ENCODE results near the gene CREBBP. TPM values are rescaled to one million over a fixed set of nuclear protein-coding genes. Genes with fewer than 3 reads are reported as not detected.

CREBBP gene
- total RNA-seq, 1 experiment from 2014 or later, result 79.1 TPM

DNA sequence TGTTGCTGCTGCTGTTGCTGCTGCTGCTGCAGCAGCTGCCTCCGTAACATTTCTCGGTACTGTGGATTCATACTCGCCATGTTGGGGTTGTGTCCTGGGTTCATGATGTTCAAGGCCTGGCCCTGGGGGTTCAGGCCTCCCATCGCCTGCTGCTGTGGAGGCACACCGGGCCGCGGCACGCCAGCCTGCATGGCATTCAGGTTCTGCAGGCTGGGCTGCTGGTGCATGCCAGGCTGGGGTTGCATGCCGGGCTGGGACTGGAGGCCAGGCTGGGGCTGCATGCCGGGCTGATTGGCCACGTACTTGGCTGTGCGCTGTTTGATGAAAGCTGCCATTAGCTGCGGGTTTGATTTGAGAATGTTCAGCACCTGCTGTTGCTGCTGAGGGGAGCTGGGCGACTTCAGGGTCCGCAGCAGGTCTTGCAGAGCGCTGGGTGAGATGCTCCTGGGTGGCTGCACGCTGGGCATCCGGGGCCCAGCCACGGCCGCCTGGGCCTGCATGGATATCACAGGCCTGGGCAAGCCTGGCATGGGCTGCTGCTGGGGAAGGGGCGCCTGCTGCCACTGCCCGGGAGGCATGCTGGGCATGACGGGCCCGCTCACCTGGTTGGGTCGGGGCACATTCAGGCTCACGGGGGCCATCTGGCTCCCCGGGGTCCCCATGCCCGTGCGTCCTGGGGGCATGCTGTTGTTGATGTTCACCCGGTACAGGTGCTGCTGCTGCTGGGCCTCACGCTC lies 151.9 kb downstream of the CREBBP start:
- H3K79me1 ChIP-seq (ENCODE audit: insufficient read depth, low read depth, low read length, poor library complexity, severe bottlenecking), result no peaks in the 10 kb centered on the region
- no peak overlapping the region for H4K8ac ChIP-seq (replicated peaks; ENCODE audit: insufficient read length, low read depth, low read length)
- no peak overlapping the region for H2BK12ac ChIP-seq (ENCODE audit: insufficient read length, low read depth, low read length)
- H3K79me2 ChIP-seq (ENCODE audit: insufficient read depth, low read length), result no peaks in the 10 kb centered on the region
- no CpG with 5 or more reads among the region's 31 CpGs for WGBS (ENCODE audit: extremely low coverage, insufficient read length, low lambda C conversion rate)
- H3K9ac ChIP-seq (ENCODE audit: extremely low read depth, insufficient read length, low read length), result no peak overlapping the region
- H3K27ac ChIP-seq (ENCODE audit: insufficient read length, low read depth, low read length), result no peak overlapping the region
- H2BK5ac ChIP-seq (ENCODE audit: insufficient read length, low read length), result no peak overlapping the region
- H3T11ph ChIP-seq (ENCODE audit: low read length), result no peak overlapping the region
- H2AK5ac ChIP-seq (ENCODE audit: insufficient read length, low read length), result no peak overlapping the region
- H2BK120ac ChIP-seq (ENCODE audit: low read depth, low read length, poor library complexity, severe bottlenecking), result no peak overlapping the region
- no peaks in the 10 kb centered on the region; the same call in 1 of the 2 replicates for H3K27me3 Mint-ChIP-seq (ENCODE audit: low read depth)
- no peak overlapping the region for H2BK20ac ChIP-seq (ENCODE audit: low read depth, low read length, poor library complexity, severe bottlenecking)
- H3K27me3 ChIP-seq (ENCODE audit: insufficient read depth, low read length), result no peaks in the 10 kb centered on the region
- no peak overlapping the region for H3K56ac ChIP-seq (ENCODE audit: insufficient read length, low read depth, low read length)
- no peaks in the 10 kb centered on the region for H3K4me1 Mint-ChIP-seq
- H4K91ac ChIP-seq (ENCODE audit: insufficient read length, low read depth, low read length), result no peak overlapping the region
- no peaks in the 10 kb centered on the region for H3K9me3 ChIP-seq (ENCODE audit: control insufficient read depth, low read depth, low read length)
- H4K5ac ChIP-seq (ENCODE audit: insufficient read length, low read depth, low read length), result no peak overlapping the region
- H3K4me2 ChIP-seq (ENCODE audit: insufficient read depth, insufficient read length, low read length), result no peak overlapping the region
- H3K18ac ChIP-seq (ENCODE audit: insufficient read length, low read depth, low read length), result no peak overlapping the region
- H3K9me3 Mint-ChIP-seq, result no peaks in the 10 kb centered on the region
- H3K23me2 ChIP-seq (ENCODE audit: insufficient read length, low read depth, low read length, poor library complexity, severe bottlenecking), result no peaks in the 10 kb centered on the region
- H3K27ac Mint-ChIP-seq, result no peak overlapping the region
- H2AFZ ChIP-seq (ENCODE audit: low read length), result no peak overlapping the region
- H3K4me3 Mint-ChIP-seq, result no peak overlapping the region
- no peak overlapping the region for H2BK15ac ChIP-seq (ENCODE audit: low read depth, low read length)
- H4K20me1 ChIP-seq (ENCODE audit: control insufficient read depth, insufficient read depth, insufficient read length), result no peaks in the 10 kb centered on the region
- no peak overlapping the region for H3K14ac ChIP-seq (ENCODE audit: insufficient read depth, low read length)
- peaks cover 38 to 62% (median 61%) of the 10 kb centered on the region in 3 experiments for H3K36me3 Mint-ChIP-seq (ENCODE audit: insufficient read depth in 1 of 3, low read depth in 3 of 3)
- TF ChIP-seq, protein P1, sequence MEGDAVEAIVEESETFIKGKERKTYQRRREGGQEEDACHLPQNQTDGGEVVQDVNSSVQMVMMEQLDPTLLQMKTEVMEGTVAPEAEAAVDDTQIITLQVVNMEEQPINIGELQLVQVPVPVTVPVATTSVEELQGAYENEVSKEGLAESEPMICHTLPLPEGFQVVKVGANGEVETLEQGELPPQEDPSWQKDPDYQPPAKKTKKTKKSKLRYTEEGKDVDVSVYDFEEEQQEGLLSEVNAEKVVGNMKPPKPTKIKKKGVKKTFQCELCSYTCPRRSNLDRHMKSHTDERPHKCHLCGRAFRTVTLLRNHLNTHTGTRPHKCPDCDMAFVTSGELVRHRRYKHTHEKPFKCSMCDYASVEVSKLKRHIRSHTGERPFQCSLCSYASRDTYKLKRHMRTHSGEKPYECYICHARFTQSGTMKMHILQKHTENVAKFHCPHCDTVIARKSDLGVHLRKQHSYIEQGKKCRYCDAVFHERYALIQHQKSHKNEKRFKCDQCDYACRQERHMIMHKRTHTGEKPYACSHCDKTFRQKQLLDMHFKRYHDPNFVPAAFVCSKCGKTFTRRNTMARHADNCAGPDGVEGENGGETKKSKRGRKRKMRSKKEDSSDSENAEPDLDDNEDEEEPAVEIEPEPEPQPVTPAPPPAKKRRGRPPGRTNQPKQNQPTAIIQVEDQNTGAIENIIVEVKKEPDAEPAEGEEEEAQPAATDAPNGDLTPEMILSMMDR (conservative IDR thresholded peaks at IDR 0.05), result no peak
- H3K4me1 ChIP-seq (ENCODE audit: insufficient read depth, low read length), result no peaks in the 10 kb centered on the region
- DNase-seq, result no peak
- no peak overlapping the region for H3K4ac ChIP-seq (ENCODE audit: low read depth, low read length)
- no peak overlapping the region for H3K23ac ChIP-seq (ENCODE audit: insufficient read length, low read depth, low read length)

Measured in H9 (cell line).